SK-N-SH (cell line): ENCODE results near the gene NTNG1. TPM values are rescaled to one million over a fixed set of nuclear protein-coding genes. Genes with fewer than 3 reads are reported as not detected.

Experiments used
- CTCF ChIA-PET: fragments of 300-600, 350-600 bp; formaldehyde crosslinking; extraction: SDS; loops from one replicate; lab custom pipeline; 2021; lab: Yijun Ruan, JAX
- POLR2A ChIA-PET: fragments of 350-600 bp; sonication (Branson Sonifier 250); formaldehyde crosslinking; extraction: SDS; loops from one replicate; lab custom pipeline; 2020; ENCODE audit warnings: antibody characterized with exemption, inconsistent platforms; lab: Yijun Ruan, JAX
- DNase-seq: peaks from one replicate; pipeline ENCODE4 v3.0.0; 2012
- H2AFZ ChIP-seq: fragments of 200-600 bp; sonication (generic); 2 replicates; pipeline ENCODE4 v1.8.1; 2016; ENCODE audit warnings: antibody characterized with exemption, mild to moderate bottlenecking, low read depth
- H3F3A ChIP-seq: fragments of 200-600 bp; sonication (generic); replicated peaks from 2 replicates; pipeline ENCODE3; 2016; ENCODE audit warnings: antibody characterized with exemption, mild to moderate bottlenecking; ENCODE audit not compliant: insufficient read depth
- H3K27ac ChIP-seq, 2 experiments: fragments of 200-500 bp in 1 of 2; fragments of 200-600 bp in 1 of 2; sonication (Bioruptor generic) in 1 of 2; sonication (generic), shearing (Covaris generic) in 1 of 2; 2 replicates each; pipeline versions ENCODE4 v1.5.1 to v1.6.1; 2014 to 2016; ENCODE audit warnings: low read depth in 2 of 2, inconsistent platforms in 1 of 2, low read length in 1 of 2, mild to moderate bottlenecking in 1 of 2, mixed read lengths in 1 of 2
- H3K27me3 ChIP-seq: fragments of 200-600 bp; sonication (generic), shearing (Covaris generic); 2 replicates; pipeline ENCODE4 v1.6.1; 2016; ENCODE audit warnings: mixed run types; ENCODE audit not compliant: insufficient read depth
- H3K36me3 ChIP-seq, 2 experiments: fragments of 200-500 bp in 1 of 2; fragments of 200-600 bp in 1 of 2; sonication (Bioruptor generic) in 1 of 2; sonication (generic) in 1 of 2; replicated peaks in 1 of 2; 2 replicates each; pipeline versions ENCODE3 to v1.5.1; 2014 to 2016; ENCODE audit warnings: low read length in 1 of 2, mild to moderate bottlenecking in 1 of 2; ENCODE audit not compliant: insufficient read depth in 2 of 2, control insufficient read depth in 1 of 2
- H3K4me1 ChIP-seq, 2 experiments: fragments of 200-500 bp in 1 of 2; fragments of 200-600 bp in 1 of 2; sonication (Bioruptor generic) in 1 of 2; sonication (generic), shearing (Covaris generic) in 1 of 2; 2 replicates each; pipeline versions ENCODE4 v1.5.1 to v1.6.1; 2014 to 2016; ENCODE audit warnings: low read depth in 1 of 2, low read length in 1 of 2, mixed run types in 1 of 2; ENCODE audit not compliant: insufficient read depth in 2 of 2, control insufficient read depth in 1 of 2
- H3K4me2 ChIP-seq: fragments of 200-600 bp; sonication (generic), shearing (Covaris generic); 2 replicates; pipeline ENCODE4 v1.6.1; 2017; ENCODE audit warnings: mixed run types
- H3K4me3 ChIP-seq, 2 experiments: fragments of 200-500 bp in 1 of 2; fragments of 200-600 bp in 1 of 2; sonication (Bioruptor generic) in 1 of 2; sonication (generic), shearing (Covaris generic) in 1 of 2; 2 replicates each; pipeline versions ENCODE4 v1.5.1 to v1.8.1; 2014 to 2016; ENCODE audit warnings: low read depth in 2 of 2, inconsistent platforms in 1 of 2, low read length in 1 of 2, mild to moderate bottlenecking in 1 of 2, mixed read lengths in 1 of 2, moderate library complexity in 1 of 2
- H3K79me2 ChIP-seq: fragments of 200-600 bp; sonication (generic); 2 replicates; pipeline ENCODE4 v1.8.1; 2017; ENCODE audit warnings: mild to moderate bottlenecking; ENCODE audit not compliant: insufficient read depth
- H3K9ac ChIP-seq: fragments of 200-600 bp; sonication (generic); 2 replicates; pipeline ENCODE4 v1.6.1; 2017; ENCODE audit warnings: mixed run types
- H3K9me2 ChIP-seq: fragments of 200-600 bp; sonication (generic); 2 replicates; pipeline ENCODE4 v1.6.1; 2017; ENCODE audit warnings: mixed run types
- H3K9me3 ChIP-seq: fragments of 200-600 bp; sonication (generic); 2 replicates; pipeline ENCODE4 v1.6.1; 2017; ENCODE audit warnings: mixed run types, mild to moderate bottlenecking, moderate library complexity
- H4K20me1 ChIP-seq: fragments of 200-600 bp; sonication (generic); 2 replicates; pipeline ENCODE4 v1.6.1; 2017; ENCODE audit warnings: mild to moderate bottlenecking, mixed run types; ENCODE audit not compliant: insufficient read depth
- CHD2 ChIP-seq: fragments of 150-350 bp; IDR thresholded peaks from 2 replicates; pipeline ENCODE4 v1.6.1; 2018; ENCODE audit warnings: low read length; ENCODE audit not compliant: partially characterized antibody
- ELF1 ChIP-seq: IDR thresholded peaks from 2 replicates; pipeline ENCODE4 v1.4.0; 2012
- FOXM1 ChIP-seq: IDR thresholded peaks from 2 replicates; pipeline ENCODE4 v1.4.0; 2012; ENCODE audit warnings: low read depth, mild to moderate bottlenecking
- GATA2 ChIP-seq: sonication (generic); formaldehyde crosslinking; IDR thresholded peaks from 2 replicates; pipeline ENCODE4 v1.5.0; 2020; ENCODE audit warnings: mild to moderate bottlenecking, missing genetic modification reagents
- IRF3 ChIP-seq: fragments of 150-350 bp; IDR thresholded peaks from 2 replicates; pipeline ENCODE4 v1.6.1; 2016; ENCODE audit warnings: mild to moderate bottlenecking, low read depth, low read length
- MXI1 ChIP-seq: IDR thresholded peaks from 2 replicates; pipeline ENCODE4 v1.6.1; 2012; ENCODE audit warnings: mild to moderate bottlenecking, low read depth, low read length, improper control_type of control experiment
- POLR2AphosphoS5 ChIP-seq: IDR thresholded peaks from 2 replicates; pipeline ENCODE4 v1.6.1; 2012; ENCODE audit warnings: low read depth, low read length
- RAD21 ChIP-seq: IDR thresholded peaks from 2 replicates; pipeline ENCODE4 v1.6.1; 2012; ENCODE audit warnings: mild to moderate bottlenecking, low read length
- RCOR1 ChIP-seq: fragments of 150-350 bp; IDR thresholded peaks from 2 replicates; pipeline ENCODE4 v1.6.1; 2017; ENCODE audit warnings: antibody characterized with exemption, low read length
- SIN3A ChIP-seq: IDR thresholded peaks from 2 replicates; pipeline ENCODE4 v1.6.1; 2012; ENCODE audit warnings: low read depth, mild to moderate bottlenecking, low read length, moderate library complexity, borderline replicate concordance
- SMC3 ChIP-seq: IDR thresholded peaks from 2 replicates; pipeline ENCODE4 v1.6.1; 2012; ENCODE audit warnings: low read depth, low read length, improper control_type of control experiment
- TEAD4 ChIP-seq: IDR thresholded peaks from 2 replicates; pipeline ENCODE4 v1.4.0; 2012; ENCODE audit warnings: mild to moderate bottlenecking, borderline replicate concordance; ENCODE audit not compliant: insufficient read depth
- USF1 ChIP-seq: IDR thresholded peaks from 2 replicates; pipeline ENCODE4 v1.4.0; 2012; ENCODE audit warnings: low read depth, borderline replicate concordance
- WGBS: methylation state at CpG from one replicate; pipeline ENCODE4 v1.1.6; 2017; ENCODE audit warnings: low lambda C conversion rate; 5-methylcytosine and 5-hydroxymethylcytosine counted together
- polyA plus RNA-seq, 3 experiments: library from polyadenylated mRNA; depleted of rRNA; stranded (reverse); fragments of >200 nt; gene quantifications; 2 replicates each; pipeline ENCODE4 v1.2.3, GENCODE V29; 2012
- TF ChIP-seq, protein P1 (sequence below): IDR thresholded peaks from 2 replicates; pipeline ENCODE4; 2012
- TF ChIP-seq, protein P2 (sequence below): fragments of 200-600 bp; sonication (generic); IDR thresholded peaks from 2 replicates; pipeline ENCODE4 v1.6.1; 2017; ENCODE audit warnings: antibody characterized with exemption, mild to moderate bottlenecking, moderate library complexity

NTNG1 gene
- polyA plus RNA-seq, 1 of the 3 experiments (the other 2 are of a cell fraction): 0.03 TPM

GRCh38 chr1:107515702-107516101 is 374.9 kb downstream of the NTNG1 start:
- no peak overlapping the region for H3K9ac ChIP-seq
- no peaks in the 10 kb centered on the region for H4K20me1 ChIP-seq
- H3K79me2 ChIP-seq: no peaks in the 10 kb centered on the region
- no peak overlapping the region for H2AFZ ChIP-seq
- H3K27ac ChIP-seq: no peak overlapping the region
- CTCF ChIA-PET: no interaction called here
- H3K9me2 ChIP-seq: no peaks in the 10 kb centered on the region
- no peaks in the 10 kb centered on the region for H3K9me3 ChIP-seq
- no peaks in the 10 kb centered on the region for H3F3A ChIP-seq
- TF ChIP-seq IRF3: no peak
- TF ChIP-seq, protein P1, sequence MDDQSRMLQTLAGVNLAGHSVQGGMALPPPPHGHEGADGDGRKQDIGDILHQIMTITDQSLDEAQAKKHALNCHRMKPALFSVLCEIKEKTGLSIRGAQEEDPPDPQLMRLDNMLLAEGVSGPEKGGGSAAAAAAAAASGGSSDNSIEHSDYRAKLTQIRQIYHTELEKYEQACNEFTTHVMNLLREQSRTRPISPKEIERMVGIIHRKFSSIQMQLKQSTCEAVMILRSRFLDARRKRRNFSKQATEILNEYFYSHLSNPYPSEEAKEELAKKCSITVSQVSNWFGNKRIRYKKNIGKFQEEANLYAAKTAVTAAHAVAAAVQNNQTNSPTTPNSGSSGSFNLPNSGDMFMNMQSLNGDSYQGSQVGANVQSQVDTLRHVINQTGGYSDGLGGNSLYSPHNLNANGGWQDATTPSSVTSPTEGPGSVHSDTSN: no peak
- no peak for TF ChIP-seq FOXM1
- no peak for TF ChIP-seq USF1
- TF ChIP-seq ELF1: no peak
- no peak for TF ChIP-seq GATA2 (CRISPR knock-in tag)
- TF ChIP-seq CHD2: no peak
- TF ChIP-seq SMC3: no peak
- no peak for TF ChIP-seq RAD21
- TF ChIP-seq TEAD4: no peak
- TF ChIP-seq SIN3A: no peak
- no peak for TF ChIP-seq RCOR1
- no peak for TF ChIP-seq POLR2AphosphoS5
- TF ChIP-seq MXI1: no peak
- TF ChIP-seq, protein P2, sequence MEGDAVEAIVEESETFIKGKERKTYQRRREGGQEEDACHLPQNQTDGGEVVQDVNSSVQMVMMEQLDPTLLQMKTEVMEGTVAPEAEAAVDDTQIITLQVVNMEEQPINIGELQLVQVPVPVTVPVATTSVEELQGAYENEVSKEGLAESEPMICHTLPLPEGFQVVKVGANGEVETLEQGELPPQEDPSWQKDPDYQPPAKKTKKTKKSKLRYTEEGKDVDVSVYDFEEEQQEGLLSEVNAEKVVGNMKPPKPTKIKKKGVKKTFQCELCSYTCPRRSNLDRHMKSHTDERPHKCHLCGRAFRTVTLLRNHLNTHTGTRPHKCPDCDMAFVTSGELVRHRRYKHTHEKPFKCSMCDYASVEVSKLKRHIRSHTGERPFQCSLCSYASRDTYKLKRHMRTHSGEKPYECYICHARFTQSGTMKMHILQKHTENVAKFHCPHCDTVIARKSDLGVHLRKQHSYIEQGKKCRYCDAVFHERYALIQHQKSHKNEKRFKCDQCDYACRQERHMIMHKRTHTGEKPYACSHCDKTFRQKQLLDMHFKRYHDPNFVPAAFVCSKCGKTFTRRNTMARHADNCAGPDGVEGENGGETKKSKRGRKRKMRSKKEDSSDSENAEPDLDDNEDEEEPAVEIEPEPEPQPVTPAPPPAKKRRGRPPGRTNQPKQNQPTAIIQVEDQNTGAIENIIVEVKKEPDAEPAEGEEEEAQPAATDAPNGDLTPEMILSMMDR: no peak
- DNase-seq: no peak
- H3K36me3 ChIP-seq: no peaks in the 10 kb centered on the region
- no peaks in the 10 kb centered on the region for H3K27me3 ChIP-seq
- H3K4me3 ChIP-seq: no peak overlapping the region
- POLR2A ChIA-PET: no interaction called here
- WGBS: 29% methylated on average over 3 of the region's 3 CpGs
- H3K4me2 ChIP-seq: no peak overlapping the region
- H3K4me1 ChIP-seq: no peaks in the 10 kb centered on the region
